Stomach (tissue), 9 donors: ENCODE measurements around the gene DENND2D. TPM values are rescaled to one million over a fixed set of nuclear protein-coding genes. Genes with fewer than 3 reads are reported as not detected.
"Not testable (repeated sequence)": the region's sequence is repeated elsewhere in the genome, so short reads cannot be mapped to it uniquely, and the experiment has no call there.

Source experiments
- DNase-seq, 2 donors: peaks; one replicate each; pipeline versions ENCODE4 v3.0.0 to v3.0.0-alpha.2; 2013 to 2019
- H3K27ac ChIP-seq, 5 donors: fragments of 200-600 bp in 4 of 5; sonication (generic) in 4 of 5; one replicate each; pipeline ENCODE4 v1.5.1; 2013 to 2019; ENCODE audit warnings: mild to moderate bottlenecking in 1 of 5, moderate library complexity in 1 of 5
- H3K27me3 ChIP-seq, 3 donors: fragments of 200-600 bp; sonication (generic); one replicate each; pipeline ENCODE4 v1.5.1; 2017 to 2019; ENCODE audit warnings: mixed run types in 1 of 3
- H3K36me3 ChIP-seq, 4 donors: fragments of 200-600 bp; sonication (generic); 1 replicate in 3 of 4; 2 replicates in 1 of 4; pipeline ENCODE4 v1.5.1; 2016 to 2019
- H3K4me1 ChIP-seq, 4 donors: fragments of 200-600 bp; sonication (generic); one replicate each; pipeline ENCODE4 v1.5.1; 2016 to 2019
- H3K4me3 ChIP-seq, 4 donors: fragments of 200-600 bp; sonication (generic) in 3 of 4; one replicate each; pipeline ENCODE4 v1.5.1; 2016 to 2019; ENCODE audit warnings: mild to moderate bottlenecking in 1 of 4
- H3K9me3 ChIP-seq, 4 donors: fragments of 200-600 bp; sonication (generic); one replicate each; pipeline ENCODE4 v1.5.1; 2016 to 2019
- EP300 ChIP-seq: sonication (generic); formaldehyde crosslinking; IDR thresholded peaks from one replicate; pipeline ENCODE4 v1.6.1; 2017; ENCODE audit warnings: antibody characterized with exemption
- POLR2A ChIP-seq, 4 donors: fragments of 450-650 bp; IDR thresholded peaks; one replicate each; pipeline ENCODE4 v1.6.1; 2016; ENCODE audit warnings: antibody characterized with exemption in 4 of 4, control low read depth in 2 of 4, mild to moderate bottlenecking in 1 of 4, moderate library complexity in 1 of 4
- POLR2AphosphoS5 ChIP-seq, 3 donors: sonication (generic); formaldehyde crosslinking; IDR thresholded peaks; one replicate each; pipeline ENCODE4 v1.6.1; 2016; ENCODE audit warnings: antibody characterized with exemption in 3 of 3
- WGBS, 5 donors: extraction: QIAGEN DNeasy Blood & Tissue Kit in 3 of 5; methylation state at CpG; one replicate each; pipeline versions ENCODE4 v1.1.5 to v1.1.7; 2013 to 2018; 5-methylcytosine and 5-hydroxymethylcytosine counted together
- intact Hi-C: fragments of 100-400 bp; cut with DNase I; formaldehyde crosslinking; loops from one replicate; pipeline ENCODE4 v1.15.1; 2023; ENCODE audit warnings: low total_unique reads
- polyA plus RNA-seq, 3 donors: library from polyadenylated mRNA; stranded (reverse); fragments of 200-250 nt; gene quantifications; one replicate each; pipeline ENCODE4 v1.2.3, GENCODE V29; 2013
- total RNA-seq, 5 donors: library from RNA; depleted of rRNA; stranded (reverse); fragments of >200 nt; gene quantifications; one replicate each; pipeline versions ENCODE4 v1.1.0 to v1.2.3, GENCODE V29; 2014 to 2016
- TF ChIP-seq, protein P1 (sequence below), 7 experiments: fragments of 450-650 bp in 4 of 7; fragments of 200-600 bp in 3 of 7; sonication (generic) in 3 of 7; IDR thresholded peaks; one replicate each; pipeline ENCODE4 v1.5.1; 2016 to 2019; ENCODE audit warnings: antibody characterized with exemption in 7 of 7, control low read depth in 2 of 7, mild to moderate bottlenecking in 1 of 7
- donor health status: healthy with polysubstance abuse.
- donor health status: Bipolar disorder and iron deficiency.
- donor health status: healthy.

Gene DENND2D
- total and polyA plus RNA-seq, 8 donors: 24.6 to 121 (median 39.5) TPM

DNA sequence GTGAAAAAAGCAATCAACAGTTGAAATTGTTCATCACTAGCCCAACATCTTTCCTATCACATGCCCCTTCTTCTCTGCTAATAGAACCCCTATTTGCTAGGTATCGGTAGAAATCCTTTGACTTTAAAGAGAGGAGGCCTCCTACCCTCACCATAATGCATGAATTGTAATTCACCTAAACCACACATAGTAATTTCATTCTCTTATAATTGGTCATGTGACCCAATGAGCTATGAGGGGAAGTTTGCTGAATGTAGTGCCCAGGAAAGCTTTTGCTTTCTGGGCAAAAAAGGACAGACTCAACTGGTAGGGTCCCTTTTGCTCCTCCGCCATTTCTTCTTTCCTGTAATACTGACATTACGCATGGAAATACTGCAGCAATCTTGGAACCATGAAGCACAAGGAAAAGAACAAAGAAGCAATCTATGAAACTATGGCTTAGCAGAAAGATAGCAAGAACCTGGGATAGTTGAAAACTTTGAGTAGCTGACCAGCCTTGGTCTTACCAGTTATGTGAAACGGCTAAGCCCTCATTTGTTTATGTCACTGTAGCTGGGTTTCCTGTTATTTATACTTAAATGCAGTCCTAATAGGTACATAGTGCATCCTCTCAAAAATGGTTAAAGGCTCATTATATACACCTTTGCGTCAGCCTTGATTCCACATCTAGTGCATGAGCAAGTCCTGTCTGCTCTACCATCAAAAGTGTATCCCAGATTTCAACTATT is 16.9 kb upstream of the DENND2D start:
- Histone ChIP-seq H3K4me3 (no peak overlapping the region), H3K9me3 (no peaks in the 10 kb centered on the region), H3K36me3 (no peaks in the 10 kb centered on the region), H3K27ac (peak overlapping the region in 2 of 5 donors; percentile 14 to 20), H3K4me1 (peaks cover 6 to 68% (median 9%) of the 10 kb centered on the region in 4 donors), H3K27me3 (no peaks in the 10 kb centered on the region)
- WGBS, 5 donors: 63 to 71% (median 66%) methylated on average over 5 of the region's 5 CpGs
- intact Hi-C loops: no loop called here
- DNase-seq: no peak
- TF ChIP-seq, protein P1, sequence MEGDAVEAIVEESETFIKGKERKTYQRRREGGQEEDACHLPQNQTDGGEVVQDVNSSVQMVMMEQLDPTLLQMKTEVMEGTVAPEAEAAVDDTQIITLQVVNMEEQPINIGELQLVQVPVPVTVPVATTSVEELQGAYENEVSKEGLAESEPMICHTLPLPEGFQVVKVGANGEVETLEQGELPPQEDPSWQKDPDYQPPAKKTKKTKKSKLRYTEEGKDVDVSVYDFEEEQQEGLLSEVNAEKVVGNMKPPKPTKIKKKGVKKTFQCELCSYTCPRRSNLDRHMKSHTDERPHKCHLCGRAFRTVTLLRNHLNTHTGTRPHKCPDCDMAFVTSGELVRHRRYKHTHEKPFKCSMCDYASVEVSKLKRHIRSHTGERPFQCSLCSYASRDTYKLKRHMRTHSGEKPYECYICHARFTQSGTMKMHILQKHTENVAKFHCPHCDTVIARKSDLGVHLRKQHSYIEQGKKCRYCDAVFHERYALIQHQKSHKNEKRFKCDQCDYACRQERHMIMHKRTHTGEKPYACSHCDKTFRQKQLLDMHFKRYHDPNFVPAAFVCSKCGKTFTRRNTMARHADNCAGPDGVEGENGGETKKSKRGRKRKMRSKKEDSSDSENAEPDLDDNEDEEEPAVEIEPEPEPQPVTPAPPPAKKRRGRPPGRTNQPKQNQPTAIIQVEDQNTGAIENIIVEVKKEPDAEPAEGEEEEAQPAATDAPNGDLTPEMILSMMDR (IDR thresholded peaks at IDR 0.05): no peak
- no peak for TF ChIP-seq POLR2AphosphoS5 (IDR thresholded peaks at IDR 0.05)
- TF ChIP-seq POLR2A (IDR thresholded peaks at IDR 0.05): no peak
- TF ChIP-seq EP300: no peak

DNA sequence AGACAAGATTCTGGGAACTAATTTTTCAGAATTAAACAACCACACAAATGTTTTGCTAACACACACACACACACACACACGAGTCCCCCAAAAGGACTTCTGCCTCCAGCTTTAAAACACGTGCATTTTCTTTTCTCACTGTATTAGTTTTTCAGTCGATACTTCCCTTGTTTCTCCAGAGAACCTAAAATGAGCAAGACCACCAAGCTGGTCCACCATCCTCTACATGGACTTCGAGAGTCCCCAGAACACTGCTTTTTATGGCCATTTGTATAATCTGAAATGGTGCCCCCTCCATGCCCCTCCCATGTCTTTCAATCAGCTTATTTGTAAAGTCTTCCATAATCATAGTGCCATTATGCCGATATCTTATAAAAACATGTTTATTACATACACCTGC is 16.3 kb upstream of the DENND2D start:
- H3K4me3 ChIP-seq: no peak overlapping the region
- no peak for DNase-seq
- H3K36me3 ChIP-seq: no peaks in the 10 kb centered on the region
- H3K27ac ChIP-seq: peak overlapping the region in 3 of 5 donors; percentile 4 to 20 (median 11)
- TF ChIP-seq EP300: no peak
- TF ChIP-seq POLR2AphosphoS5 (IDR thresholded peaks at IDR 0.05): no peak
- TF ChIP-seq, protein P1 (IDR thresholded peaks at IDR 0.05): no peak
- no peak for TF ChIP-seq POLR2A (IDR thresholded peaks at IDR 0.05)
- no peaks in the 10 kb centered on the region for H3K27me3 ChIP-seq
- 74 to 84% (median 80%) methylated on average over 5 of the region's 5 CpGs for WGBS, 5 donors
- no peaks in the 10 kb centered on the region for H3K9me3 ChIP-seq
- intact Hi-C loops: no loop called here
- H3K4me1 ChIP-seq: peaks cover under 1 to 62% (median 4%) of the 10 kb centered on the region in 4 donors

DNA sequence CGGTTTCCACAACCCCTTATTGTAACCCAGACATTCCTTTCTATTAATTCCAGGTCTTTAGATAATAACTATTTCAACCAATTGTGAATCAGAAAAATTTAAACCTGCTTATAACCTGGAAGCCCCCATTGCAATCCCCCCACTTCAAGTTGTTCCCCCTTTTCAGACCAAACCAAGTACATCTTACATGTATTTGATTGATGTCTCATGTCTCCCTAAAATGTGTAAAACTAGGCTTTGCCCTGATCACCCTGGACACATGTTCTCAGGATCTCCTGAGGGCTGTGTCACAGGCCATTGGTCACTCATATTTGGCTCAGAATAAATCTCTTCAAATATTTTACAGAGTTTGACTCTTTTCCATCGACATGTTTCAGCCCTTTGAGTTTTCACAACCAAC is 14.8 kb upstream of the DENND2D start:
- intact Hi-C loops: not testable (repeated sequence)
- peak overlapping the region in 3 of 5 donors; percentile 13 to 40 (median 34) for H3K27ac ChIP-seq

DNA sequence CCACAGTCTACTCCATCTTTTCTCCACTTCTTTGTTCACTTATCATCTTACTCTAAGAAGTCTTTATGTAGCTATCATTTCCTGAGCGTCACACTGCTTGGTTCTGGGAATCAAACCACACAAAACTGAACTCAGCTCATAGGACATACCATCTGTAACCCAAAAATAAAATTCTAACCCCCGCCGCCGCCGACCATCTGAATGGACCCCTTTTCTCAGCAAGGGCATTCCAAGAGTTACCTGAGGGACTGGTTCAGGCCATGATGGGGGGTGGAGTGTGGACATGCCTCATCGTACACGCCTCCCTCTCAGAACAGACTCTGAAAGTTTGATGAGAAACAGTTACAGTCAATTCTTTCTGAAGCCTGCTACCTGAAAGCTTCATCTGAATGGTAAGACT is 14.4 kb upstream of the DENND2D start:
- no peaks in the 10 kb centered on the region for H3K36me3 ChIP-seq
- H3K27ac ChIP-seq: peak overlapping the region in 2 of 5 donors; percentile 13 to 34
- no peaks in the 10 kb centered on the region for H3K9me3 ChIP-seq
- no peaks in the 10 kb centered on the region for H3K27me3 ChIP-seq
- intact Hi-C loops: no loop called here
- TF ChIP-seq EP300 (no peak), POLR2A (IDR thresholded peaks at IDR 0.05) (no peak), POLR2AphosphoS5 (IDR thresholded peaks at IDR 0.05) (no peak)
- TF ChIP-seq, protein P1 (IDR thresholded peaks at IDR 0.05): no peak
- H3K4me1 ChIP-seq: peaks cover 0 to 43% (median 3%) of the 10 kb centered on the region in 4 donors
- WGBS, 5 donors: 79 to 95% (median 86%) methylated on average over 7 of the region's 7 CpGs
- H3K4me3 ChIP-seq: no peak overlapping the region
- no peak for DNase-seq

More for the DNA sequence above, 14.8 kb upstream of the DENND2D start:
- 77 to 93% (median 91%) methylated on average over 2 of the region's 2 CpGs for WGBS, 5 donors
- H3K4me3 ChIP-seq, DNase-seq, H3K9me3 ChIP-seq, H3K27me3 ChIP-seq, H3K36me3 ChIP-seq: not testable (repeated sequence)
- H3K4me1 ChIP-seq: peaks cover 0 to 47% (median 3%) of the 10 kb centered on the region in 4 donors
